ENCODE measurements around the gene ALPP.
"Not testable (repeated sequence)": the region's sequence is repeated elsewhere in the genome, so short reads cannot be mapped to it uniquely, and the experiment has no call there.

- not testable (repeated sequence) for TF ChIP-seq CTCF (IDR thresholded peaks at IDR 0.05; ENCODE audit: insufficient read depth, low read length, poor library complexity, severe bottlenecking); EZH2phosphoT487 (conservative IDR thresholded peaks at IDR 0.05; ENCODE audit: low read length)
Observed at GRCh38 chr2:232364806-232365594, 13.6 kb upstream of the ALPP start.

All from SU-DHL-6 (cell line).